Superior temporal gyrus (tissue), 1 donor: ENCODE results near the gene ERAS.

Source experiments
- DNase-seq: peaks from one replicate; pipeline ENCODE4 v3.0.0-alpha.2; 2016; ENCODE audit errors: extremely low spot score

The ERAS gene, protein sequence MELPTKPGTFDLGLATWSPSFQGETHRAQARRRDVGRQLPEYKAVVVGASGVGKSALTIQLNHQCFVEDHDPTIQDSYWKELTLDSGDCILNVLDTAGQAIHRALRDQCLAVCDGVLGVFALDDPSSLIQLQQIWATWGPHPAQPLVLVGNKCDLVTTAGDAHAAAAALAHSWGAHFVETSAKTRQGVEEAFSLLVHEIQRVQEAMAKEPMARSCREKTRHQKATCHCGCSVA

DNA sequence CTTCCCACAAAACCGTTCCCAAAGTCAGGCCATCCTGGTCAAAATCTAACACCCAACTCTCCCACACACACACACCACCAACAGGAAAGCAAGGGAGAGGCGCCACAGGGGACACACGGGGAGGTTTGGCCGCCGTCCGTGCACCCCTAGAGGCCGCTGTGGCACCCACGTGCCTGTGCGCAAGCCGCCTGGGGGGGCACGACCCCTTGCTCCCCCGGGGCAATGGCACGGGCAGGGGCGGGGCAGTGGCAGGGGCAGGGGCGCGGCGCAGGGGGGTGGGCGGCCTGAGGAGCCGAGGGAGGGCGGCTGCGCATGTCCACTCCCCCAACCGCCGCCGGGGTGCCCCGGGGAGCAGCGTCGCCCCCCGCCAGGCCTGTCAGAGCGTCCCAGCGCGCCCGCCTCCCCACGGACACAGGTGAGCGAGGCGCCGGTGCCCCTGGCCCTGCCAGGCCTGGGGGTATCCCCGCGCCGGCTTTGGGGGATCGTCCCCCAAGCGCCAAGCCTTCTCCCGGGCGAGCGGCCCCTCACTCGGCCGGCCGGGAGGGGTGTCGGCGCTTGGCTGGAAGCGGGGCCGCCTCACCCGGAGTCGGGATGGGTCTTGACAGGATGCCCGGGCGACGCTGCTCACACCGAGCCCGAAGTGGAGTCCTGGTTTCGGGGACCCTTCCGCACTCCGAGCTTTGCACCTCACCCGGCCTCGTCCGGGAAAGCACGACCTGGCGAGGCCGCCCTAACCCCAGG lies at the start of gene ERAS:
ERAS (plus strand) TSS at position 379 of the 741 bp plus-strand sequence. CDS start 2,611 bp downstream, outside the sequence.
- no peak for DNase-seq

DNA sequence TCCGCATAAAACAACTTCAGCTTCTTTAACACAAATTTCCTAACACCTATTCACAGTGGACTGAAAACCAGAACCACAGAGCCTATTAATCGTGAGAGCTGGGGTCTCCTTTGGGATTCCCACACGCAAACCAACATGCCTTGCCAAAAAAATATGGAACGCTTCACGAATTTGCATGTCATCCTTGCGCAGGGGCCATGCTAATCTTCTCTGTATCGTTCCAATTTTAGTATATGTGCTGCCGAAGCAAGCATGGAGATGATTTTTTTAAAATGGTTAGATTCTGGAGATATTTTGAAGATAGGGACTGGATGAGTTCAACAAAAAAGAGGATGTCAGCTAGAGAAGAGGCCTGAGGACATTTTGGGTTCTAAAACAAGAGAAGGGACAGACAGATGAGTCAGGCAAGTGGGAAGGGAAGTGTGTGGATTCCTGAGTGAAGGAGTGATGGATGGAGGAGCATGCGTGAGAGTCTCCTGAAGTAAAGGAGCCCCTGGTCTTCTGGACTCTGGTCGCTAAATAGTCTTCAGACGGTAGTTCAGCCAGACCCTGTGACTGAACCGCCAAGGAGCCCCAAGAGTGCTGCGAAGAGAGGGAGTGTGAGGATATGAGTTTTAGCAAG lies 49.4 kb upstream of the ERAS start:
- no peak for DNase-seq

DNA sequence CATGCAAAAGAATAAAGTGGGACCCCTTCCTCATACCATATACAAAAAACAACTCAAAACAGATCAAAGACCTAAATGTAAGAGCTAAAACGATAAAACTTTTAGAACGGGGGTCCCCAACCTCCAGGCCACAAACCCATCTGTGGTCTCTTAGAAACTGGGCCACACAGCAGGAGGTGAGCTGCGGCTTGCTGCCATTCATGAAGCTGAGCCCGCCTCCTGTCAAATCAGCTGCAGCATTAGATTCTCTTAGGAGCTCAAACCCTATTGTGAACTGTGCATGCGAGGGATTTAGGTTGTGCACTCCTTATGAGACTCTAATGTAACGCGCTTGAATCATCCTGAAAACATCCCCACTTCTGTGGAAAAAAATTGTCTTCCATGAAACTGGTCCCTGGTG lies 46.9 kb upstream of the ERAS start:
- DNase-seq, result no peak

DNA sequence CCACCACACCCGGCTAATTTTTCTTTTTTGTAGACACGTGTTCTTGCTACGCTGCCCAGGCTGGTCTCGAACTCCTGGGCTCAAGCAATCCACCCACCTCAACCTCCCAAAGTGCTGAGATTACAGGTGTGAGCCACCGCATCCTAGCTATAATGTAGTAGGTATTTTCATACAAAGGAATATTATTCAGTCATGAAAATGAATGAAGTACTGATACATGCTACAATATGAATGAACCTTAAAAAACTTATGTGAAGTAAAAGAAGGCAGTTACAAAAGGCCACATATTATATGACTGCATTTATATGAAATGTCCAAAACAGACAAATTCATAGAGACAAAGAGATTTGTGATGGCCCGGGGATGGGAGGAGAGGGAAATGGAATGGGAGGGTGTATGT lies 44.6 kb upstream of the ERAS start:
- no peak for DNase-seq

DNA sequence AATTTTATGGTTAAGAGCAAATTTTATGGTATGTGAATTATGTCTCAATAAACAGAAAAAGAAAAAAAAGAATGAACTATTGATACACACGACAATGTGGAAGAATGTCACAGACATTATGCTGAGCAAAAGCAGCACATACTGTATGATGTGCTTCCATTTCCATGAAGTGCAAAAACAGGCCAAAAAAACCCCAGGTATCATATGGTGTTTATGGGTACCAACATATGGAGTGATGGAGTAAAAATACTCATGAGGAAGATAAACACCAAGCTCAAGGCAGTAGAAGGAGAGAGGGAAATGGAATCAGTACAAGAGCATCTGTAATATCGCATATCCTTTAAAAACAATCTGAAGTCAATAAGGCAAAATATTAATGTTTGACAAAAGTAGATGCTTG lies 44.1 kb upstream of the ERAS start:
- DNase-seq, result no peak

DNA sequence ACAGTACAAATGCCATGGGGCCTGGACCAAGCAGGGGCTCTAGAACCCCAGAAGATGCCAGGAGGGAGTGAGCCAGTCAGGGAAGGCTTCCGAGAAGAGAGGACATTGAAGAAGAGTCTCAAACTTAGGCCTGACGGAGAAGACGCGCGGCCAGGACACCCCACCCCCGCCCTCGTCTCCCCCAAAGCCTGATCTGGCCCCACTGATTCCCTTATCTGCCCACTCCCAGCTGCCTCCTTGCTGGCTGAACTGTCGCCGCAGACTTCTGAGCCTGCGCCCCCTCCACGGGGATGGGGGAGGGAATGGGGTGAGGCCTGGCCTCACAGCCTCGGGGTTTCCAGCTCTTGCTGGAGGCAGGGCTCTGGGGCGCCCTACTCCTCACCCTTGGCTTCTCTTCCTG lies 43.5 kb upstream of the ERAS start:
- no peak for DNase-seq

DNA sequence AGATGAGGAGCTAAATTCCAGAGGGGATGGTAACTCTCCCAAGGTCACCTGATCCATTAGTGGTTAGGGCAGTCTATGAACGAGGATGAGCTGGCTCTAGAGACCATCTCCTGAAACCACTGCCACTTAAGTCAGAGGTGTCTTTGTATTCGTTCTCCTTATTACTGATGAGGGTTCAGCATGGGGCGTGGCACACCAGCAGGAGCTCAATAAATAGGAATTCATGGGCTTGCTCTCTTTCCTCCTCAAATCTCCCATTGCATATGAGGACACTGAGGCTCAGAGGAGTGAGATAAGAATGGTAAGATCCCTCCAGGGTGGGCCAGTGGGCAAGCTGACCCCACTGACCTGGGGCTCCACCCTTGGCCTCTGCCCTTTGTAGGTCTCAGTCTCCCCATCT lies 41.6 kb upstream of the ERAS start:
- DNase-seq, result no peak

DNA sequence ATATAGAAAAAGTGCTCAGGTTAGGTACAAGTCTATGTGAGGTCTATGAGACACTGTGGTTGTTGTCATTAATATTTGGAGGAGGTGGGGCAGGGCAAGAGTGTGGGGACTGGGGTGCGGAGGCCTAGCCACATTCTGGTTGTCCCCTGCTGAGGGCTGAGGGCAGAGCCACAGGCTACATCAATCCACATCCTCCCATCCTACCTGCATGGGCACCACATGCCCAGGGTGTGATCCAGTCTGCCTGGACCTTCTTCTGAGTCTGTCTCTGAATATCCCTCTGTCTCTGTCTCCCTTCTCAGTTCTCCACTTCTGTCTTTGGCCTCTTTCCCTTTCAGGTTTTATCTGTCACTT lies 41.1 kb upstream of the ERAS start:
- DNase-seq, result no peak

DNA sequence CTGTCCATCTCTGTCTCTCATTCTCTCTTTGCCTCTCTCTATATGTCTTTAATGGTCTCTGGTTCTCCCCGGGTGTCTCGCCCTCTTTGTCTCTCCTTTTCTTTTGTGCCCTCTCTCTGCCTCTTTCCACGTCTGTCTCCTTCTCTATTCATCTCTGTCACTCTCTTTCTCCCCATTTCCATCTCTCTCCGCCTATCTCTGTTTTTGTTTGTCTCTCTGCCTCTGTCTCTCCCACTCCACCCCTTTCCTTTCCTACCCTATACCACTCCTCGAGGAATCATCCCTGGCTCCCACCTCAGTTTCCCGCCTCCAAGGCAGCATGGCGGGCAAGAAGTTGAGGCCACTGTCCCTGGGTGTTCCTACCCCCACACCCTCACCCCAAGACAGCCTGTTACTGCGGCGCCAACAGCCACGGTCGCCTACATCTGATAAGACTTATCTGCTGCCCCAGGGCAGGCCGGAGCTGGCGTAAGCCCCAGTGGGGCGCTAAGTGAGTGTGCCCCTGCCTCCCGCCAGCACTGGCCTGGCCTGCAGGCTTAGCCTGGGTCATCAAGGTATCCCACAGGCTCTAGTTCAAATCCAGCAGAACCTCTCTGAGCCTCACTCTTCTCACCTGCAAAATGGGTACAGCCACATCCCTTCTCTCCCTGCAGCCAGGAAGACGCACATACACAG lies 40.6 kb upstream of the ERAS start:
- no peak for DNase-seq

DNA sequence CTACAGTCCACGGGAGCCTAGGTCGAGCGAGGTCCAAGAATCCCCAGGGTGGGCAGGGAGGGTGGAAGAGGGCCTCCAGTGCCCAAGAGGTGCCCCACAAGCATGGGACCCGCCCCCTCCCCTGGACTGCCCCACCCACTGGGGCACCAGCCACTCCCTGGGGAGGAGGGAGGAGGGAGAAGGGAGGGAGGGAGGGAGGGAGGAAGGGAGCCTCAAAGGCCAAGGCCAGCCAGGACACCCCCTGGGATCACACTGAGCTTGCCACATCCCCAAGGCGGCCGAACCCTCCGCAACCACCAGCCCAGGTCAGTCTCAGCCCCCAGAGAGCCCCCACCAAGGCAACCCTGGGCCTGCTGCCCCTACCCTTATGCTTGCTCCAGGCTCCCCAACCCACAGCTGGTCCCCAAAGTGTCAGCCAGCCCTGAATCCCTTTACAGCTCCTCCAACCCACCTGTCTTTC lies 39.9 kb upstream of the ERAS start, which contains the start of gene GATA1:
GATA1 (plus strand) TSS at position 250 of the 460 bp plus-strand sequence. CDS start 4,520 bp downstream, outside the sequence.
- DNase-seq, result no peak

DNA sequence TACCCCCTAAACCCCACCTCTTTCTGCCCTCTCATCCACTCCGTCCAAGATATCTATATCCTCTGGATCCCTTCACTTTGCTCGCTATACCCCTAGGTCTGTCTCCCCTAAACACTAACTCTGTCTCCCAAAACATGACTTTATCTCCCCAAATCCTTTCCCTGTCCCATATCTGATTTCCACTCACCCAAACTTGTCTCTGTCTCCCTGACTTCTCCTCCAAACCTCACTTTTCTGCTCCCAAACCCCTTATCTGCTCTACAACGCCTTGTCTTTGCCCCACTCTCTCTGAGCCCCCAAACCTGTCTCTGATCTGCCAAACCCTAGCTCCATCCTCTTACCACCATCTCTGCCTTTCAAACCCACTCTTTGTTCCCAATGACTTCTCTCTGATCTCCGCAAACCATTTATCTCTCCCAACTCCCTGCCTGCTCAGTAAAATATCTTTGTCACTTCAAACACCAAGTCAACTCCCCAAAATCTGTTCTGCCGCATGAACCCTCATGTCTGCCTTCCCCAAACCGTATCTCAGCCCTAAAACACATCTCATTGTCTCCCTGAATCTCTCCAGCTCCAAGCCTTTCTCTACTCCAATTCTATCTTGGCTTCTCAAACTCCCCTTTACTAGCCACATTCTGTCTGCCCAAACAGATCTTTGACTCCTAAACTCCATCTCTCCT lies 39.3 kb upstream of the ERAS start:
- DNase-seq, result no peak

DNA sequence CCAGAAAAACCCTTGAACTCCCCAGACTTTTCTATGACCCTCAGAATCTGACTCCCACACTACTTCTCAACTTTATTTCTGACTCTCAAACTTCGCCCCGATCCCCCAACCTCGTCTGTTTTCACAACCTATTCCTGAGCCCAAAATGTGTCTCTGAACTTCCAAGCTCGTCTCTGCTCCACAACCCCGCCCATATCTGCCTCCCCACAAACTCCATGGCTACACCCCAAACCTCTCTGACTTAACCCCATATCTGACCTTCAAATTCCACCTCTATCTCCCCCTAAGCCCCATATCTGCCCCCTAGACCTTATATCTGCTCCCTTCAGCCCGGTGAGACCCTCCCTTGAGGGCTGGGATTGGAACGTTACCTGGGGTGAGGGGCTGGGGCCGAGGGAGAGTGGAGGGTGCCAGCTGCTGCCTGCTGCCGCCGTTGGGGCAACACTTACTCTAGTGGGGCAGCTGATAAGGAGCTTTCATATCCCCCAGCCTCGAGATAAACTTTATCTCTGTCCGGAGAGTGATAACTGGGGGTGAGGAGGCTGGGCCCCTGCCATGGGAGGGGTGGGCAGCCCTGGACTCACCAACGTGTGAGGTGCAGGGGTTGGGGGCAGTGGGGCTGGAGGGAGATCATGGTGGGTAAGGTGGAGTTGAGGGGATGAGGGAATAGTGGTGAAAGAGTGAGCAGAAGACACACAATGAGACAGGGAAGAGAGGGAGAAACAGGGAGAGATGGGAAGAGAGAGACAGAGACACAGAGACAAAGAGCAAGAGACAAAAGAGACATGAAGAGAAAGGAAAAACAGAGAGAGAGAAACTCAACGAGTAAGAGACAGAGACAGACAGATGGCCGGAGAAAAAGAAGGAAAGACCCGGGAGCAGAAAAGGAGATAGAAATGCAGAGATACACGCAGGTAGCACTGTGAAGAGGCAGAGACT lies 38.5 kb upstream of the ERAS start:
- no peak for DNase-seq

DNA sequence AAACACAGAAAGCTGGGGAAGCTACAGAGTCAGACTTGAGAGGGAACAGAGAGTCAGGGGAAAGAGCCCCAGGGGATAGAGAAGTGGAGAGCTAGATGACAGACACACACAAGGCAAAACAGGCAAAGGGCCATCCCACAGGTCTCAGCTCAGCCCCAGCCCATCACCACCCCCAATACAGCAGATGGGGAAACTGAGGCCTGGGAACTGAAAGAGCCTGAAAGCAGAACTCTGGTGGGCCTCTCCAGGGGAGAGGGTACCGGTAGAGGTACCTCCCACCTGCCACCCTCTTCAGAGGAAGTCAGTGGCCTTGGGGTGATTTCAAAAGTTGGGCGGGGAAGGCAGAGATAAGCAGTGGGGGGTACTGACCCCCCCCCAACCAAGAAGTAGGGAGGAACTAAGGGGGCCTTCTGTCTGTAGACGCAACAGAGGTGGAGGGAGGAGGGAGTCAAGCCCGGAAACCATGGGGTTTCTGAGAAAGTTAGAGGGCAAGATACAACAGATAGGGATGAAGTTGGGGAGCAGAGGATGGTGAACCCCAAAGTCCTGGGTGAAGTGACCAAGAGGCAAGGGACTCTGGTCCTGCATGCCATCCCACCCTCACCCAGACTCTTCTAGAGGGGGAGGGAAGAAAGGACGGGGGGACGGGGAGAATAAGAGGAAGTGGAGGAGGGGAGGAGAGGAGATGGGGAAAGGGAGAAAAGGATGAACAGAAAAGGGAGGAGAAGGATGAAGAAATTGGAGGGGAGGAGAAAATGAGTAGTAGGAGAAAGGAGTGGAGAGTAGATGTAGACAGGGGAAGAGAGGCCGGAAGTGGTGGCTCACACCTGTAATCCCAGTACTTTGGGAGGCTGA lies 36.7 kb upstream of the ERAS start:
- DNase-seq, result no peak

DNA sequence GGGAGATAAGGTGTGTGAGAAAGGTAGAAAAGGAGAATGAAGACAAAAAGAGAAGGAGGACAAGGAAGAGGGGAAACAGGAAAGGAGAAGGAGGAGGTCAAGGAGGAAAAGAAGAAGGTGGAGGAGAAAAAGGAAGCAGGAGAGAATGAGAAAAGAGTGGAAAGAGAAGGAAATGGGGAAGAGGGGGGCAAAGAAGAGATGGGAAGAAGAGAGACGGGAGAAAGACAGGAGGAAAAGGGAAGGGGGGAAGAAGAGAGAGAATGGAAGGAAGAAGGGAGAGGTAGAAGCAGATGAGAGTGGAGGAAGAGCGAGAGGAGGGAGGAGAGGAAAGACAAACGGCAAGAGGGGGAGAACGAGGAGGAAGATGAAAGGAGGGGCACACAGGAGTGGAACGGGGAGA lies 35.8 kb upstream of the ERAS start:
- DNase-seq, result no peak

DNA sequence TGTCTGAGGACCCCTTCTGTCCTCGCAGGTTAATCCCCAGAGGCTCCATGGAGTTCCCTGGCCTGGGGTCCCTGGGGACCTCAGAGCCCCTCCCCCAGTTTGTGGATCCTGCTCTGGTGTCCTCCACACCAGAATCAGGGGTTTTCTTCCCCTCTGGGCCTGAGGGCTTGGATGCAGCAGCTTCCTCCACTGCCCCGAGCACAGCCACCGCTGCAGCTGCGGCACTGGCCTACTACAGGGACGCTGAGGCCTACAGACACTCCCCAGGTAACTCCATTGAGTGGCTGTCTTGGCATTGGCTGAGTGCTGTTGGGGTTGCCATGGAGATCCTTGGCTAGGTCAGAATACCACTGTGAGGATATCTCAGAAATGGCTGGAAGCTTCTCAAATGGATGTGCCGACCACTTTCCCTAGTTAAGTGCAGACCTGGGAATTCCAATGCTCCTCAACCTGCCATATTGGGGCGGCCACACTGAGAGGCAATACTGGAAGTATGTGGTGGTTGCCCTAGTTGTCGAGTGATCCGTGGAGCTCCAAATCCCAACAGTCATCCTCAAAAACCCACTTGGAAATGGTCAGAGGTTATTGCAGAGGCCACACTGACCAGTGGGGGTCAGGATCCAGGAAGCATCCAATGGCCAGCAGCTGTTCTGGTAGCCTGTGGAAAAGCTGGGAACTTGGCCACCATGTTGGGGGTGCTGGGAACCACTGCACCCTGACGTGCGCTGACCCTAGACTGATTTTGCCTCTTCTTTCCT lies 35.1 kb upstream of the ERAS start:
- no peak for DNase-seq

DNA sequence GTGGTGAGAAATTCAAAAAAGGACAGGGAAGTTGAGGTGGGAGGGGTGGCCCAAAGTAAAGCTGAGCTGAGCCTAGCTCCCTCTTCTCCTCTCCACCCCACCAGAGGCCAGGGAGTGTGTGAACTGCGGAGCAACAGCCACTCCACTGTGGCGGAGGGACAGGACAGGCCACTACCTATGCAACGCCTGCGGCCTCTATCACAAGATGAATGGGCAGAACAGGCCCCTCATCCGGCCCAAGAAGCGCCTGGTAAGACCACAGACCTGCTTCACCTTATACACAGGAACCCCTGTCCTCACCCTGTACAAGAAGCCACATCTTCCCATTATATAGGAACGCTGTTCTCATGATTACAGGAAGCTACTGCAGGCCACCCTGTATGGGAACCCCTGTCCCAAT lies 34.1 kb upstream of the ERAS start:
- DNase-seq, result no peak

DNA sequence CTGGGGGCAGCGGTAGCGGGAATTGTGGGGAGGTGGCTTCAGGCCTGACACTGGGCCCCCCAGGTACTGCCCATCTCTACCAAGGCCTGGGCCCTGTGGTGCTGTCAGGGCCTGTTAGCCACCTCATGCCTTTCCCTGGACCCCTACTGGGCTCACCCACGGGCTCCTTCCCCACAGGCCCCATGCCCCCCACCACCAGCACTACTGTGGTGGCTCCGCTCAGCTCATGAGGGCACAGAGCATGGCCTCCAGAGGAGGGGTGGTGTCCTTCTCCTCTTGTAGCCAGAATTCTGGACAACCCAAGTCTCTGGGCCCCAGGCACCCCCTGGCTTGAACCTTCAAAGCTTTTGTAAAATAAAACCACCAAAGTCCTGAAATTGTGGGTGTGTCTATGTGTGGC lies 32.4 kb upstream of the ERAS start:
- no peak for DNase-seq

DNA sequence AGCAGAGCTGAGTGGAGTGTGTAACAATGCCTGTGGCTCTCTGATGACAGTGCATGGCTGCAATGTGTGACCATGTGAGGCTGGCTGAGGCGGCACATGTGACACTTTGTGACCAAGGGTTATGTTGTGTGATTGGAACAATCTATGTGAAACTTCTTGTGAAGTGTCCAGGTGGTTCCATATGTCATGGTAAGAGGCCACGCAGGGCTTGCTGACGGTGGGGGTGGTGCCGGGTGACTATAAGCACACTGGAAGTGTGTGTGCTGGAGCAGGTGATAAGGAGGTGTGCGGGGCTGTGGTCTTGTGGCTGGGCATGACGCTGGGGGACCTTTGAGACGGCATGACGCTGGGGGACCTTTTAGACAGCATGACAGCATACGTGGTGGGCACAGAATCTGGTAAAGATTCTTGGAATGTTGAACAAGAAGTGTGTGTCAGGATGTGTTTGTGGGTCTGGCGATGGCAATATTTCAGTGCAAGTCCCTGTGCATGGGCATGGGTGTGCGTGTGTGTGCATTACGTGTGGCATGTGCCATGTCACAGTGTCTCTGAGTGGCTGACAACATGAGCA lies 31.9 kb upstream of the ERAS start:
- no peak for DNase-seq
